OCI-M2 (cell line): ENCODE measurements around the gene ALG8.
"Not testable (repeated sequence)": the region's sequence is repeated elsewhere in the genome, so short reads cannot be mapped to it uniquely, and the experiment has no call there.

ENCODE experiments used
- DNase-seq: peaks from one replicate; lab custom pipeline; 2025; ENCODE audit not compliant: unreplicated experiment; lab: John Stamatoyannopoulos, UW

ALG8 gene

DNA sequence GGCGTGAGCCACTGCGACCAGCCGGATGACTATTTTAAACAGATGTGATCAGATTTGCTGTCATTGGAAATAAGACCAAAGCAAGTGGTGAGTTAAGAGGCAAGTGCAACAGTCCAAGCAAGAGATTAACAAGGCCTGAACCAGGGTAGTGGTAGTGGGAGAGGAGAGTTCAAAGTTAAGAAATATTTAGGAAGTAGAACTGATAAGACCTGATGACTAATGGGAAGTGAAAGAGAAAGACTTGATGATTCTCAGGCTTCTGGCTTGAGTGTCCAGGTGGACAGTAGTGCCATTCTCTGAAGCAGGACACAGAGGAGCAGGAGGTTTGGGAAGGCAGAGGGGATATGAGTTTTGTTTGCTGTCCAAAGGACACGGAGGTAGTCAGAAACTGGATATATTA is 67.0 kb downstream of the ALG8 start:
- DNase-seq, result no peak

DNA sequence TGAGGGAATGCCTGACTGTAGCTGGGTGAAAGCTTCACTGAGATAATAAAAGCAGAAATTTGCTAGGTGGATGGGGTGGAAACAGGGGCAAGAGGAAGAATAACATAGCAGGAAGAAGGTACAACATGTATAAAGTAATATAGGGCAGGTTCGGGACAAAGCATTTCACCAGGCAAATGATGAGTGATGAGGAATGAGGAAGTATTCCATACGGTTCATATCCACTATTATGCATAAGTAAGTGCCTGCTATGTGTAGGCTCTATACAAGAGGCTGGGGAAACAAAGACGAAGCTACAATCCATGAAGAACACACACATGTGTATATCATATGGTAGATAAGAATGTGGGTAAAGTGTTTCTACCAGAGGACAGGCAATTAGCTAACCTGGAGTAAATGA is 67.7 kb downstream of the ALG8 start:
- no peak for DNase-seq

DNA sequence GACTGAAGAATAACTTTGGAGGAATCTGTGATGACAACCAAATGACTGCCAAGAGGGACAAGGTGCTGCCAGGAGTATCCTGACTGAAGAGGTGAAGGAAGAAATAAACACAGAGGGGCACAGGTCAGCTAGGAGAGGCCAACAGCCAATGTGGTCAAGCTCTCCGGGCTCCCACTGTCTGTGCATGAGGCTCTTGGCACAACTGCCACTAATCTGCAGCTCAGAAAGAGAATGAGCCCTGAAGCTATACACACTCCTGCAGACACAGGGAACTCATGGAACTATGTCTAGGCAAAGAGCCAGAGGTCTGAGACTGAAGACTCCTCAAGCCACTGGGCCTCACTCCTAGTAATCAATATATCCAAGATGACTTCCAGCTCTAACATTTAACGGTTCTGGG is 68.8 kb downstream of the ALG8 start:
- no peak for DNase-seq

DNA sequence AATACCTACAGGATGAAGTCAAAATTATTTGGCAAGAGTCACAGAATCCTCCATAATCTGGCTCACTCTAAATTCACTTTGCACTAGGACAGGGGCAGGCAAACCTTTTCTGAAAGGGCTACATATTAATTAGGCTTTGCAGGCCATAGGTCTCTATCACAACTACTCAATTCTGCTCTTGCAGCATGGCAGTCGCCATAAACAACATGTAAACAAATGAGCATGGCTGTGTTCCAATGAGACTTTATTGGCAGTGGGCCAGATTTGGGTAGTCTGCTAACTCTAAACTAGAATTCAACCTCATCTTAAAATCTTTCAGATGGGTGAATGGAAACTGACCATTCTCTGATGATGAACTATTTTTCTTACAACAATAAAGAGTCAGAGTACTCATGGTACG is 70.0 kb downstream of the ALG8 start:
- no peak for DNase-seq

DNA sequence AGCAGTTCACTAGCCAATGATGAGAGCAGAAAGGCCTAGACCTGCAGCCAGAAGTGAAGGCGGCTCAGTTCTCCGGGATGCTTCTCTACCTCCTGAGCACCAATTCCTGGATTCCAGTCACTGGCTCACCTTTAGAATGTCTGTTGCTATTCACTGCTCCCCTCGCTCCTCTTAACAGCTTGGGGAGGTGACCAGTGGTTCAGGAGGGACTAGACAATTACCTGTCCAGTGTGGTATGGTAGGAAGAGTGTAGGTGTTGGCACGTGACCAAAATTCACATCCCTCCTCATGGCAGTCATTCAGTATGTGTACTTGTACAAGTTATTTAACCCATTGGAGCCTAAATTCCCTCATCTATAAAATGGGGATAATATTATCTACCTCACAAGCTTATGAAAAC is 71.7 kb downstream of the ALG8 start:
- no peak for DNase-seq

DNA sequence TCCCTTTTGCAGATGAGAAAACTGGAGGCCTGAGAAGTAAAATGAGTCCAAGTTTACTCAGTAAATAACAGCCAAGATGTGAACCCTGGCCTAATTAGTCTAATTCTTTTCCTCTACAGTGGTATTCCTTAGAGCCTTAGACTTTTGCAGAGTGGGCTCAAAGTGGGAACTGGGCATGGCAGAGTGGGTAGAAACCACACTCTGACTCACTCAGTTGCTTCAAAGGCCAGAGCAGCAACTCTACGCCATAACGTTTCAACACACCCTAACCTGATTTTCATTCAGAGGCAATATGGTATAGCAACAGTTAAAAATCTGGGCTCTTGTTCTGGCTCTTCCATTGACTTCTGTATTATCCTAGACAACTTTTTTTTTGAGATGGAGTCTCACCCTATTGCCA is 73.0 kb downstream of the ALG8 start:
- DNase-seq, result no peak

DNA sequence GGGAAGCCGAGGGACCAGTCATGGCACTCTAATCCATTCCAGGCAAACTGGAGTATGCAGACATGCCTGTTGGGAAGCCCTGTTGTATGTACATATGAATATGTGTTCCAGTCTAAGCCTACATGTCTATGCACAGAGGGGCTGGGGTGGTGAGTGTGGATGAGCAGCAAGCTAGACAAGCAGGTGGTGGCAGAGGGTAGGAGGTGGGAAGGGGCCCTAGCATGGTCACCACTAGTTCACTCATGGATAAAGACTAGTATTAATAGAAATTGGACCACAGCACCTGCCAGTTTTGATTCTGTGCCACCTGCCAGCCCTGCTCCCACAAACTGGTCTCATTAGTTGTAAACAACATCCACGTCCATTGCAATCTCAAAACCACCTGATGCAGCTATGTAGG is 74.2 kb downstream of the ALG8 start:
- no peak for DNase-seq

DNA sequence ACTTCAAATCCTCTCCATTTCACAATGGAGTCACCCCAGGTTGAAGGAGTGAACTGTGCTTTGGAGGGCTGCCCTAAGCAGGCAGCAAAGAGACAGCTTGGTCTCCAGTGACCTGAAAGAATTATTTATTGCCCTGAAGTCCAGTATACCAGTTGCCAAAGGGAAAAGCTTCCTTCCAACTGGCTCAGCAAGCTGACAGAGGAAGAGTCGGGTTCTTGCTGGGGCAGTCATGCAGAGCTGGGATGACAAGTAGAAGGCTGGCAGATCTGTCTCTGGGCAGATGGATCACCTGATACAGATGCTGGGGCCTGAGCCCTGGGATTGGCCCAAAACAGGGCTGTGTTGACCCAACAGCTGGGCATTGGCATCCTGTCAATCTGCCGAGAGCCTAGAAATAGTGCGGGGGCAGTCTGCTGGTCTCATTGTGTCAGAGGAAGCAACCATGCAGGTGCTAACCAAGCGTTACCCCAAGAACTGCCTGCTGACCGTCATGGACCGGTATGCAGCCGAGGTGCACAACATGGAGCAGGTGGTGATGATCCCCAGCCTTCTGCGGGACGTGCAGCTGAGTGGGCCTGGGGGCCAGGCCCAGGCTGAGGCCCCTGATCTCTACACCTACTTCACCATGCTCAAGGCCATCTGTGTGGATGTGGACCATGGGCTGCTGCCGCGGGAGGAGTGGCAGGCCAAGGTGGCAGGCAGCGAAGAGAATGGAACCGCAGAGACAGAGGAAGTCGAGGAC is 75.8 kb downstream of the ALG8 start, which contains the start of gene THRSP:
Gene THRSP (plus strand): TSS at position 422 of the 742 bp plus-strand sequence. CDS start 21 bp downstream, at position 443.
- DNase-seq, result no peak

DNA sequence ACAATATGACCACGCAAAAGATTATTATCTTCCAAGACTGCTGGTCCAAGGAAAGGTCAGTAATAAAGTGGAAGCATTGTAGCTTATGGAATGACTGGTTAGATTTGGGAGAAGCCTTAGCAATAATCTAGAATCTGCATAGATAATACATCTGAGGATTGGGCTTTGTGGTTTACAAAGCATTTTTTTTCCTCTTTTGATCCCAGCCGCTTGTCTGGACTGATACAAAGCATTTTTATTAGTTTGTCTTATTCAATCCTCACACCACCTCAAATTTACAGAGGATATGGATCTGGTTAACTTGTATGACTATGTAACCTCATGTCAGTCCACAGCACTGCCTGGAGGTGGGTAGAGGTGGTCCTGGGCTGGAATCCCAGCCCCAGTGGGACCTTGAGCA is 76.8 kb downstream of the ALG8 start:
- no peak for DNase-seq

DNA sequence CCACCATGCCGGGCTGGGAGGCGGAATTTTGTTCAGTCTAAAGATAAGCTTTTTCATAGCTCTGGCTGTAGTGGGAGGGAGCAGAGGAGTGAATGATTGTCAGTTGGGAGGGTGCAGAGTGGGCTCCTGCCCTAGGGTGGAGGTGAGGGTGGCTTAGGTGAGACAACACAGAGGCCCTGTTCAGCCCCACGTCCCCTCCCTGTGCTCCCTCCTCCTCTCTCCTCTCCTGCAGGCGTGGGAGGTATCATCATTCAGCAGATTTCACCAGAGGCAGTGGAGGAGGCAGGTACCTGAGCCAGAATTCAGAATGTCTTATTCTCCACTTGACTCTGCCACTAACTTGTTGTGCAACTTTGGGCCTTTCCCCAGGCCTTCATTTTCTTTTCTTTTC is 77.5 kb downstream of the ALG8 start:
- no peak for DNase-seq

DNA sequence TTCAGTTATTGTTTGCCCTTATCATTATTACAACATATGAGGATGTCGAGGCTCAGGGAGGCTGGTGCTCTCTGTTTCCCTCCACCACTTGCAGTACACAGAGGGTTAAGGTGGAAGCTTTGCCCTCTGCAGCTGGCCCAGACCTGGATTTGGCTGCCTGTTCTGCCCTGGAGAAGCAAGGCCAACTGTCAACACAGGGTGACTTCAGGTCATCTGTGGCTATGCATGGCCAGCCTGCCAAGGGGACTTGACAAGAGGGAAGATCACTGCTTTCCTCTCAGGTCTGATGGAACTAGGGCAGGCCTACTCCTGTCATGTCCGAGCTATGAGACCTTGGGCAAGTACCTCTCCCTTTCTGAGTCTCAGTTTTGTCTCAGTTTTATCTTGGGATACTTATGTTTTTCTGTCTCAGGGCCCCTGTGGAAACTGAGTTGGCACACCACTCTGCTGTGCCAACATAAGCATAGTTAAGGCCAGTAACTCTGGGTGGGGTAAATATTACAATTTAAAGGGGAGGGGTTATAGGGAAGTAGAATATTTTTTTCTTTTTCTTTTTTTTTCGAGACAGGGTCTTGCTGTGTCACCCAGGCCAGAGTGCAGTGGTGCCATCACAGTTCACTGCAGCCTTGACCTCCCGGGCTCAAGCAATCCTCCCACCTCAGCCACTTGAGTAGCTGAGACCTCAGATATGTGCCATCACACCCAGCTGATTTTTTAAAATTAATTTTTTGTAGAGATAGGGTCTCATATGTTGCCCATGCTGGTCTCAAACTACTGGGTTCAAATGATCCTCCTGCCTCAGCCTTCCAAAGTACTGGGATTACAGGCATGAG is 78.1 kb downstream of the ALG8 start:
- DNase-seq, result no peak

DNA sequence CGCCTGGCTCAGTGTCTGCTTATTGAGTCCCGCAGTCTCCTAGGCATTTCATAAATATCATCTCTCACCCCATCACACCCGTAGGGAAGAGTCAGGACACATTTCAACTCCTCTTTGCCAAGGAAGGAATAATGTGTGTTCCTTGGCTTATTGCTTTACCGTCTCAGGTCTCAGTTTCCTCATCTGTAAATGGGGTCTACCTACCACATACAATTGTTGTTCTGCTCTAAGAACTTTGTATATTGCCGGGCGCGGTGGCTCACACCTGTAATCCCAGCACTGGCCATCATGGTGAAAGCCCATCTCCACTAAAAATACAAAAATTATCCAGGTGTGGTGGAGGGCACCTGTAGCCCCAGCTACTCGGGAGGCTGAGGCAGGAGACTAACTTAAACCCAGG is 78.9 kb downstream of the ALG8 start:
- DNase-seq, result no peak

DNA sequence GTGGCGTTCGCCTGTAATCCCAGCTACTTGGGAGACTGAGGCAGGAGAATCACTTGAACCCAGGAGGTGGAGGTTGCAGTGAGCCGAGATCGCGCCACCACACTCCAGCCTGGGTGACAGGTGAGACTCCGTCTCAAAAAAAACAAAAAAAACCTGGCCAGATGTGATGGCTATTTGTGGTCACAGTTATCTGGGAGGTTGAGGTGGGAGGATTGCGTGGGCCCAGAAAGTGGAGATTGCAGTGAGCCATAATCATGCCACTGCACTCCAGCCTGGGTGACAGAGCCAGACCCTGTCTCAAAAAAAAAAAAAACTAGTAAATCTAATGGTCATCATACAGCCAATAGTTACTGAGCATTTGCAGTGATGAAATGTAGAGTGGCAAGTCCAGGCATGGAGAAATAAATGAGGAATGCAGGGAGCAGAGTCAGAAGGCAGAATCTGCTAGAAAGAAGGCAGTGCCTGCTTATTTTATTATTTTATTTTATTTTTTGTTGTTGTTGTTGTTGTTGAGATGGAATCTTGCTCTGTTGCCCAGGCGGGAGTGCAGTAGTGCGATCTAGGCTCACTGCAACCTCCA is 79.6 kb downstream of the ALG8 start:
- DNase-seq, result not testable (repeated sequence)

DNA sequence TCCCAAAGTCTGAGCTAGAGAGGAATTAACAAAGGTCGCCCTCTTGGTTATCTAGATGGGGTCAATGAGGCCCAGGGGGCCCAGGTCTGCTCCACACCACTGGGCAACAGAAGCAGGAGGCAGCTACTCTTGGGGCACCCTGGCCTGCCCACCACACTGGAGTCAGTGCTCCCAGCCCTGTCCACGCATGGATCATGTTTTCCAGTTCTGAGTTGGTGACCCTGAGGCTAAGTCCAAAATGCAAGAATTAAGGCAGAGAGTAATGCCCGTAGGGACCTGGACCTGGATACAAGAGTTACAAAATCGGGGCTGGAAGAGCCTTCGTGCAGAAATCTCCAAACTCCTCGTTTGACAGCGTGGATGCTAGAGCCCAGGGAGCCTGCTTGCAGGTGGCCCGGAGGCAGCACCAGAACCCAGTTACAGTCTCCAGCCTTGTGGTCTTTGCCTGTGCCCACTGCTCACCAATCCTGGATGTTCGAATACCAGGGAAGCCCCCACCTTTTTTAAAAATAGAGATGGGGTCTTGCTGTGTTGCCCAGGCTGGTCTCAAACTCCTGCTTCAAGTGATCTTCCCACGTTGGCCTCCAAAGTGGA is 81.9 kb downstream of the ALG8 start:
- no peak for DNase-seq

DNA sequence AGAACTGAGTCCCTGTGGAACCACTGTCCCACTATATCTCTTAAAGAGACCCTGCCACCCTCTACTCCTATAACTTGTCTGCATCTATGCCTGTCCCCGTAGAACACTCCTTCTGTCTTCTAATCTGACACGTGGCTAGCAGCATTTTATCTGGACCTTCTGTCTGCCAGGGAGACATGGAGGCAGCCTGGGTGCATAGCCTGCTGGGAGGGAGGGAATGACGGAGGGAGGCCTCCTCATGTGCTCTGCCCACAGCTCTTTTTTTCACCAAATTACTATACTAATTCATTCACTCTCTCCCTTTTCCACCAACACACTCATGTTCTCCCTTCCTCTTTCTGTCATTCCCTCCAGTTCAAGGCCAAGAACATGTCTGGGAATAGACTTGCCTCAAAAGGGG is 83.3 kb downstream of the ALG8 start:
- DNase-seq, result no peak

DNA sequence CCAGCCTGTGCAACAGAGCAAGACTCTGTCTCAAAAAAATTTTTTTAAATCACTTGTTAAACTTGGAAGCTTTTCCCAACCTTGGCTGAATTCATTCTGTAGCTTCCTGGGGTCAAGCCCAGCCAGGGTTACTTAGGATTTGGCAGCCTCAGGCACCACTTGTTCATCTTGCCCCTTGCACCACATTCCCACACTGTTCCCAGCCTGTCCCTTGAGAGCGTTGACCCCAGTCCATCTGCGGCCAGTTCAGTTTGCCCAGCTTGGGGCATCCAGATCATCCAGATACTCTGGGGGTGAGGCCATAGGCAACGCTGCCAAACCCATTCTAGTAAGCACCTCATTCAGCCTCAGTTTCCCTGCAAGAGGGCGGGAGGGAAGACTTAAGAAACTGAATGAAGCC is 84.5 kb downstream of the ALG8 start:
- no peak for DNase-seq

DNA sequence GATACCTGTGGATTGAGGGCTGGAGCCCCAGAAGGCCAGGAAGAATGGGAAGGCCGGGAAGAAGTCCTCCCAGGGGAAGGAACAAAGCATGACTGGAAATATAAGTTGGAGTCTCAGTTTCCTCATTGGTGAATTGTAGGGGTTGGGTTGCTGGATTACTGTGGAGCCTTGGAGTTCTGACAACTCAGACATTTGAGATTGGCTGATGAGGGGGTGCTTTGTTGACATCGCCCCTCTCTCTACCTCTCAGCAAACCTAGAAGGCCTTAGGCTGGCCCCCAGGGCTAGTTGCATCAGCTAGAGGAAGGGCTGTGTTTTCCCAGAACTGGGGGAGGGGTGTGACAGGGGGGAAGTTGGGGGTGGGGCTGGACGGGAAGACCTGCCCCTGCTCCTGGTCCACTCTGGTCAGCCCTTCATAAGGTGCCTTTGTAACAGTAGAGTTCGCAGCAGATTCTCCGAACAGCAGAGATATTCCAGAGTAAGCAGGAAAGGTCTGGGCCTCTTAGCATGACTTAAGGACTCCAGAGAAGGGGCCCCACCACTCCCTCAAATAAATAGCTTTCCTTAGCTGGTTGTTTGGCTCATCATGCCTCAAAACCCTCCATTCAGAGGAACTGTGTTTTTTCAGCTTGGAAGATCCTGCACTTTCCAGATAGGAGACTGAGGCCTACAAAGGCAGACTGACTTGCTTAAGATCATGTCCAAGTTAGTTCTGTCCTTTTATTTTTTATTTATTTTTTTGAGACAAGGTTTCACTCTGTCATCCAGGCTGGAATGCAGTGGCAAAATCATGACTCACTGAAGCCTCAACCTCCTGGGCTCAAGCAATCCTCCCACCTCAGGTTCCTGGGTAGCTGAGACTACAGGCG is 88.2 kb downstream of the ALG8 start:
- no peak for DNase-seq
